Neural cell (in vitro differentiated cells): Measurements from ENCODE around the gene P3H3.

ENCODE experiments used
- EP300 ChIP-seq: fragments of 450-650 bp; conservative IDR thresholded peaks from 2 replicates; pipeline ENCODE4 v1.6.1; 2014; ENCODE audit warnings: antibody characterized with exemption, mild to moderate bottlenecking, moderate library complexity; ENCODE audit not compliant: poor library complexity, severe bottlenecking
- EZH2 ChIP-seq: fragments of 200-600, 300-800 bp; shearing (Covaris generic), sonication (generic); IDR thresholded peaks from 2 replicates; pipeline ENCODE4 v1.6.1; 2014; ENCODE audit warnings: antibody characterized with exemption, low read length, borderline replicate concordance, mild to moderate bottlenecking; ENCODE audit not compliant: insufficient read depth, poor library complexity, severe bottlenecking
- MXI1 ChIP-seq: fragments of 450-650 bp; conservative IDR thresholded peaks from 2 replicates; pipeline ENCODE4 v1.6.1; 2014; ENCODE audit warnings: antibody characterized with exemption, mild to moderate bottlenecking; ENCODE audit not compliant: poor library complexity, severe bottlenecking
- POLR2AphosphoS5 ChIP-seq: IDR thresholded peaks from 2 replicates; pipeline ENCODE4 v1.6.1; 2012
- RAD21 ChIP-seq: fragments of 450-650 bp; conservative IDR thresholded peaks from 2 replicates; pipeline ENCODE4 v1.6.1; 2014; ENCODE audit warnings: antibody characterized with exemption, mild to moderate bottlenecking, moderate library complexity
- SMC3 ChIP-seq: fragments of 450-650 bp; conservative IDR thresholded peaks from 2 replicates; pipeline ENCODE4 v1.6.1; 2014; ENCODE audit warnings: antibody characterized with exemption, mild to moderate bottlenecking, moderate library complexity; ENCODE audit not compliant: poor library complexity
- TAF1 ChIP-seq: IDR thresholded peaks from 2 replicates; pipeline ENCODE4 v1.6.1; 2012; ENCODE audit warnings: low read depth
- TF ChIP-seq, protein P1 (sequence below): fragments of 450-650 bp; IDR thresholded peaks from 2 replicates; pipeline ENCODE4 v1.5.1; 2014; ENCODE audit warnings: antibody characterized with exemption, mild to moderate bottlenecking, moderate library complexity; ENCODE audit not compliant: poor library complexity, severe bottlenecking
- TF ChIP-seq, protein P2 (sequence below): IDR thresholded peaks from 2 replicates; pipeline ENCODE4 v1.6.1; 2012; ENCODE audit warnings: borderline replicate concordance

DNA sequence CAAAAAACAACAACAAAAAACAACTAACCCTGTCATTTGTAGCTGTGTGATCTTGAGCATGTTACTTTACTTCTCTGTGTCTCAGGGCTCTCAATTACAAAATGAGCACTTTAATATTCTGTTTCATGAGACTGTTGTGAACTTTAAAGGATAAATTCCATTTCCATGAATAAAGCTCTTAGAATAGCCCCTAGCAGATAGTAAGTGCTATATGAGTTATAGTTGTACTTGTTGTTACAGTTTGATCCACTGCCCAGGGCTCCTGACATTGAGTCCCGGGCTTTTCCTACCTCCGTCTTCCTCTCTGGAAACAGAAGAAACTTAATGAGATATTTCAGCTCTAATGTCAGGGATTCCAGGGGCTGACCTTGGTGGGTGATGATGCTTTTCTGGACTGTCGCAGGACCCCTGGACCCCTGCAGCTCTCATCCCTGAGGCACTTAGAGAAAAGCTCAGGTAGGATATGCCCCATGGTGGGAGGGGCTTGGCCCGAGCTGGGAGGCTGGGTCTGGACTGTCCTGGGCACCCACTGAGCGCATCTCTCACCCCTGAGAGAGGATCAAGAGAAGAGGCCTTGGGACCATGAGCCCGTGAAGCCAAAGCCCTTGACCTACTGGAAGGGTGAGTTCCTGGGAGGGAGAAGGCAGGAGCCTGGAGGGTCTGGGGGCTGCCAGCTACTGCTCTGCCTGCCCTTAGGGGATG, 5.1 kb downstream of the P3H3 start:
- TF ChIP-seq, protein P1, sequence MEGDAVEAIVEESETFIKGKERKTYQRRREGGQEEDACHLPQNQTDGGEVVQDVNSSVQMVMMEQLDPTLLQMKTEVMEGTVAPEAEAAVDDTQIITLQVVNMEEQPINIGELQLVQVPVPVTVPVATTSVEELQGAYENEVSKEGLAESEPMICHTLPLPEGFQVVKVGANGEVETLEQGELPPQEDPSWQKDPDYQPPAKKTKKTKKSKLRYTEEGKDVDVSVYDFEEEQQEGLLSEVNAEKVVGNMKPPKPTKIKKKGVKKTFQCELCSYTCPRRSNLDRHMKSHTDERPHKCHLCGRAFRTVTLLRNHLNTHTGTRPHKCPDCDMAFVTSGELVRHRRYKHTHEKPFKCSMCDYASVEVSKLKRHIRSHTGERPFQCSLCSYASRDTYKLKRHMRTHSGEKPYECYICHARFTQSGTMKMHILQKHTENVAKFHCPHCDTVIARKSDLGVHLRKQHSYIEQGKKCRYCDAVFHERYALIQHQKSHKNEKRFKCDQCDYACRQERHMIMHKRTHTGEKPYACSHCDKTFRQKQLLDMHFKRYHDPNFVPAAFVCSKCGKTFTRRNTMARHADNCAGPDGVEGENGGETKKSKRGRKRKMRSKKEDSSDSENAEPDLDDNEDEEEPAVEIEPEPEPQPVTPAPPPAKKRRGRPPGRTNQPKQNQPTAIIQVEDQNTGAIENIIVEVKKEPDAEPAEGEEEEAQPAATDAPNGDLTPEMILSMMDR = no peak
- TF ChIP-seq EZH2 (no peak), EP300 (no peak), SMC3 (no peak), TAF1 (no peak), POLR2AphosphoS5 (no peak), RAD21 (no peak), MXI1 (no peak)
- TF ChIP-seq, protein P2, sequence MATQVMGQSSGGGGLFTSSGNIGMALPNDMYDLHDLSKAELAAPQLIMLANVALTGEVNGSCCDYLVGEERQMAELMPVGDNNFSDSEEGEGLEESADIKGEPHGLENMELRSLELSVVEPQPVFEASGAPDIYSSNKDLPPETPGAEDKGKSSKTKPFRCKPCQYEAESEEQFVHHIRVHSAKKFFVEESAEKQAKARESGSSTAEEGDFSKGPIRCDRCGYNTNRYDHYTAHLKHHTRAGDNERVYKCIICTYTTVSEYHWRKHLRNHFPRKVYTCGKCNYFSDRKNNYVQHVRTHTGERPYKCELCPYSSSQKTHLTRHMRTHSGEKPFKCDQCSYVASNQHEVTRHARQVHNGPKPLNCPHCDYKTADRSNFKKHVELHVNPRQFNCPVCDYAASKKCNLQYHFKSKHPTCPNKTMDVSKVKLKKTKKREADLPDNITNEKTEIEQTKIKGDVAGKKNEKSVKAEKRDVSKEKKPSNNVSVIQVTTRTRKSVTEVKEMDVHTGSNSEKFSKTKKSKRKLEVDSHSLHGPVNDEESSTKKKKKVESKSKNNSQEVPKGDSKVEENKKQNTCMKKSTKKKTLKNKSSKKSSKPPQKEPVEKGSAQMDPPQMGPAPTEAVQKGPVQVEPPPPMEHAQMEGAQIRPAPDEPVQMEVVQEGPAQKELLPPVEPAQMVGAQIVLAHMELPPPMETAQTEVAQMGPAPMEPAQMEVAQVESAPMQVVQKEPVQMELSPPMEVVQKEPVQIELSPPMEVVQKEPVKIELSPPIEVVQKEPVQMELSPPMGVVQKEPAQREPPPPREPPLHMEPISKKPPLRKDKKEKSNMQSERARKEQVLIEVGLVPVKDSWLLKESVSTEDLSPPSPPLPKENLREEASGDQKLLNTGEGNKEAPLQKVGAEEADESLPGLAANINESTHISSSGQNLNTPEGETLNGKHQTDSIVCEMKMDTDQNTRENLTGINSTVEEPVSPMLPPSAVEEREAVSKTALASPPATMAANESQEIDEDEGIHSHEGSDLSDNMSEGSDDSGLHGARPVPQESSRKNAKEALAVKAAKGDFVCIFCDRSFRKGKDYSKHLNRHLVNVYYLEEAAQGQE = no peak
